Suprapubic skin (tissue), 4 donors: ENCODE results near the gene PRTFDC1. TPM values are rescaled to one million over a fixed set of nuclear protein-coding genes. Genes with fewer than 3 reads are reported as not detected.

Experiments used
- DNase-seq, 2 donors: peaks; one replicate each; pipeline ENCODE4 v3.0.0-alpha.2; 2019; ENCODE audit warnings: low spot score in 2 of 2
- H3K27ac ChIP-seq: fragments of 200-600 bp; sonication (generic); one replicate; pipeline ENCODE4 v1.5.1; 2019
- H3K27me3 ChIP-seq: fragments of 200-600 bp; sonication (generic); one replicate; pipeline ENCODE4 v1.5.1; 2019
- H3K36me3 ChIP-seq: fragments of 200-600 bp; sonication (generic); one replicate; pipeline ENCODE4 v1.5.1; 2019
- H3K4me1 ChIP-seq: fragments of 200-600 bp; sonication (generic); one replicate; pipeline ENCODE4 v1.5.1; 2019
- H3K4me3 ChIP-seq: fragments of 200-600 bp; sonication (generic); one replicate; pipeline ENCODE4 v1.5.1; 2019; ENCODE audit warnings: mild to moderate bottlenecking
- H3K9me3 ChIP-seq: fragments of 200-600 bp; sonication (generic); one replicate; pipeline ENCODE4 v1.5.1; 2019
- CTCF ChIP-seq, 2 donors: fragments of 200-600 bp in 1 of 2; fragments of 450-650 bp in 1 of 2; sonication (generic) in 1 of 2; IDR thresholded peaks; one replicate each; pipeline ENCODE4 v1.5.1; 2016 to 2019; ENCODE audit warnings: antibody characterized with exemption in 2 of 2, mild to moderate bottlenecking in 1 of 2, moderate library complexity in 1 of 2
- EP300 ChIP-seq: sonication (generic); formaldehyde crosslinking; IDR thresholded peaks from one replicate; pipeline ENCODE4 v1.6.1; 2017; ENCODE audit warnings: antibody characterized with exemption
- POLR2A ChIP-seq, 2 donors: fragments of 450-650 bp; IDR thresholded peaks; one replicate each; pipeline ENCODE4 v1.6.1; 2017; ENCODE audit warnings: antibody characterized with exemption in 2 of 2, mild to moderate bottlenecking in 2 of 2, moderate library complexity in 2 of 2
- POLR2AphosphoS5 ChIP-seq, 3 donors: sonication (generic); formaldehyde crosslinking; IDR thresholded peaks; one replicate each; pipeline ENCODE4 v1.6.1; 2017; ENCODE audit warnings: antibody characterized with exemption in 3 of 3
- WGBS: methylation state at CpG from one replicate; pipeline ENCODE4 v1.1.5; 2018; 5-methylcytosine and 5-hydroxymethylcytosine counted together
- total RNA-seq, 4 donors: library from RNA; depleted of rRNA; stranded (reverse); fragments of >200 nt; gene quantifications; one replicate each; pipeline ENCODE4 v1.1.0, GENCODE V29; 2016

PRTFDC1 gene
- total RNA-seq, 4 donors from 2014 or later: 0.40 to 0.76 (median 0.69) TPM

GRCh38 chr10:24816868-24817396 lies 135.5 kb downstream of the PRTFDC1 start:
- no peaks in the 10 kb centered on the region for H3K9me3 ChIP-seq
- no peaks in the 10 kb centered on the region for H3K27me3 ChIP-seq
- no peak overlapping the region for H3K27ac ChIP-seq
- no peak for DNase-seq
- H3K4me3 ChIP-seq: no peak overlapping the region
- 90% methylated on average over 6 of the region's 6 CpGs for WGBS
- peaks cover 8% of the 10 kb centered on the region for H3K4me1 ChIP-seq
- no peak for TF ChIP-seq POLR2AphosphoS5 (IDR thresholded peaks at IDR 0.05)
- TF ChIP-seq CTCF (IDR thresholded peaks at IDR 0.05): no peak
- TF ChIP-seq EP300: no peak
- H3K36me3 ChIP-seq: no peaks in the 10 kb centered on the region

GRCh38 chr10:24814568-24815313 lies 137.7 kb downstream of the PRTFDC1 start:
- Histone ChIP-seq H3K4me1 (no peaks in the 10 kb centered on the region), H3K4me3 (no peak overlapping the region), H3K27me3 (no peaks in the 10 kb centered on the region), H3K27ac (no peak overlapping the region), H3K36me3 (no peaks in the 10 kb centered on the region), H3K9me3 (no peaks in the 10 kb centered on the region)
- TF ChIP-seq POLR2AphosphoS5 (IDR thresholded peaks at IDR 0.05) (no peak), POLR2A (IDR thresholded peaks at IDR 0.05) (no peak), EP300 (no peak), CTCF (IDR thresholded peaks at IDR 0.05) (no peak)
- WGBS: 90% methylated on average over 11 of the region's 11 CpGs
- DNase-seq: no peak

GRCh38 chr10:24813856-24814255 lies 138.6 kb downstream of the PRTFDC1 start:
- H3K36me3 ChIP-seq: no peaks in the 10 kb centered on the region
- 93% methylated on average over 4 of the region's 4 CpGs for WGBS
- DNase-seq: no peak
- TF ChIP-seq EP300 (no peak), CTCF (IDR thresholded peaks at IDR 0.05) (no peak)
- no peak overlapping the region for H3K4me3 ChIP-seq
- H3K9me3 ChIP-seq: no peaks in the 10 kb centered on the region
- no peak overlapping the region for H3K27ac ChIP-seq
- no peaks in the 10 kb centered on the region for H3K4me1 ChIP-seq
- H3K27me3 ChIP-seq: no peaks in the 10 kb centered on the region

- Histone ChIP-seq H3K4me3 (no peak overlapping the region), H3K36me3 (no peaks in the 10 kb centered on the region), H3K9me3 (no peaks in the 10 kb centered on the region), H3K4me1 (no peaks in the 10 kb centered on the region), H3K27me3 (no peaks in the 10 kb centered on the region), H3K27ac (no peak overlapping the region)
- TF ChIP-seq CTCF (IDR thresholded peaks at IDR 0.05): no peak
- TF ChIP-seq EP300: no peak
- TF ChIP-seq POLR2A (IDR thresholded peaks at IDR 0.05): no peak
- no peak for TF ChIP-seq POLR2AphosphoS5 (IDR thresholded peaks at IDR 0.05)
- no peak for DNase-seq
- WGBS: 86% methylated on average over 5 of the region's 5 CpGs
Observed at GRCh38 chr10:24806262-24806661, 146.1 kb downstream of the PRTFDC1 start.

GRCh38 chr10:24804956-24805355 lies 147.4 kb downstream of the PRTFDC1 start:
- no peak for DNase-seq
- Histone ChIP-seq H3K9me3 (no peaks in the 10 kb centered on the region), H3K27ac (no peak overlapping the region), H3K36me3 (no peaks in the 10 kb centered on the region), H3K4me3 (no peak overlapping the region), H3K27me3 (no peaks in the 10 kb centered on the region), H3K4me1 (no peaks in the 10 kb centered on the region)
- TF ChIP-seq EP300: no peak
- TF ChIP-seq POLR2AphosphoS5 (IDR thresholded peaks at IDR 0.05): no peak
- TF ChIP-seq CTCF (IDR thresholded peaks at IDR 0.05): no peak
- TF ChIP-seq POLR2A (IDR thresholded peaks at IDR 0.05): no peak
